Gastrocnemius medialis (tissue), 4 donors: ENCODE results near the gene GAB2.

Experiments
- POLR2A ChIP-seq, 2 donors: fragments of 450-650 bp; IDR thresholded peaks; one replicate each; pipeline ENCODE4 v1.6.1; 2017; ENCODE audit warnings: antibody characterized with exemption in 2 of 2, mild to moderate bottlenecking in 2 of 2, moderate library complexity in 2 of 2
- TF ChIP-seq, protein P1 (sequence below), 5 experiments: fragments of 450-650 bp in 3 of 5; fragments of 200-600 bp in 2 of 5; sonication (generic) in 2 of 5; IDR thresholded peaks in 4 of 5; conservative IDR thresholded peaks in 1 of 5; 1 replicate in 4 of 5; 2 replicates in 1 of 5; pipeline ENCODE4 v1.5.1; 2016 to 2019; ENCODE audit warnings: antibody characterized with exemption in 5 of 5, mild to moderate bottlenecking in 3 of 5, moderate library complexity in 3 of 5

GRCh38 chr11:78261367-78261766 lies 156.3 kb downstream of the GAB2 start:
- TF ChIP-seq, protein P1, sequence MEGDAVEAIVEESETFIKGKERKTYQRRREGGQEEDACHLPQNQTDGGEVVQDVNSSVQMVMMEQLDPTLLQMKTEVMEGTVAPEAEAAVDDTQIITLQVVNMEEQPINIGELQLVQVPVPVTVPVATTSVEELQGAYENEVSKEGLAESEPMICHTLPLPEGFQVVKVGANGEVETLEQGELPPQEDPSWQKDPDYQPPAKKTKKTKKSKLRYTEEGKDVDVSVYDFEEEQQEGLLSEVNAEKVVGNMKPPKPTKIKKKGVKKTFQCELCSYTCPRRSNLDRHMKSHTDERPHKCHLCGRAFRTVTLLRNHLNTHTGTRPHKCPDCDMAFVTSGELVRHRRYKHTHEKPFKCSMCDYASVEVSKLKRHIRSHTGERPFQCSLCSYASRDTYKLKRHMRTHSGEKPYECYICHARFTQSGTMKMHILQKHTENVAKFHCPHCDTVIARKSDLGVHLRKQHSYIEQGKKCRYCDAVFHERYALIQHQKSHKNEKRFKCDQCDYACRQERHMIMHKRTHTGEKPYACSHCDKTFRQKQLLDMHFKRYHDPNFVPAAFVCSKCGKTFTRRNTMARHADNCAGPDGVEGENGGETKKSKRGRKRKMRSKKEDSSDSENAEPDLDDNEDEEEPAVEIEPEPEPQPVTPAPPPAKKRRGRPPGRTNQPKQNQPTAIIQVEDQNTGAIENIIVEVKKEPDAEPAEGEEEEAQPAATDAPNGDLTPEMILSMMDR (IDR thresholded peaks at IDR 0.05 in 4 of 5, conservative IDR thresholded peaks at IDR 0.05 in 1 of 5) = no peak
- TF ChIP-seq POLR2A (IDR thresholded peaks at IDR 0.05) = no peak
